Measurements from ENCODE around the gene MRPL19.

The MRPL19 gene

GRCh38 chr2:75729861-75730260 lies 83.3 kb downstream of the MRPL19 start:
- no peak for DNase-seq (ENCODE audit: low read depth in 1 of 2, low spot score in 1 of 2)
- Histone ChIP-seq H3K27ac (replicated peaks) (no peak overlapping the region), H3K27me3 (ENCODE audit: insufficient read depth, poor library complexity, severe bottlenecking) (peaks cover 6% of the 10 kb centered on the region), H3K4me3 (replicated peaks; ENCODE audit: insufficient read depth, low read length) (no peak overlapping the region)
- TF ChIP-seq SPI1 (IDR thresholded peaks at IDR 0.05; ENCODE audit: borderline replicate concordance, low read depth) = no peak

- Histone ChIP-seq H3K27me3 (ENCODE audit: insufficient read depth, poor library complexity, severe bottlenecking) (no peaks in the 10 kb centered on the region), H3K27ac (replicated peaks) (no peak overlapping the region), H3K4me3 (replicated peaks; ENCODE audit: insufficient read depth, low read length) (no peak overlapping the region)
- DNase-seq (ENCODE audit: low read depth in 1 of 2, low spot score in 1 of 2) = no peak
- TF ChIP-seq REST (IDR thresholded peaks at IDR 0.05; ENCODE audit: insufficient replicate concordance, low read depth) = no peak
- TF ChIP-seq CTCF (IDR thresholded peaks at IDR 0.05; ENCODE audit: insufficient read depth, low read length) = no peak
- no peak for TF ChIP-seq GABPA (IDR thresholded peaks at IDR 0.05; ENCODE audit: low read depth)
- TF ChIP-seq POLR2AphosphoS5 (IDR thresholded peaks at IDR 0.05; ENCODE audit: low read depth) = no peak
- TF ChIP-seq SPI1 (IDR thresholded peaks at IDR 0.05; ENCODE audit: borderline replicate concordance, low read depth) = no peak
Measured at GRCh38 chr2:75736276-75736675, 89.7 kb downstream of the MRPL19 start.

GRCh38 chr2:75737961-75738360 lies 91.4 kb downstream of the MRPL19 start:
- DNase-seq (ENCODE audit: low read depth in 1 of 2, low spot score in 1 of 2) = no peak
- no peak for TF ChIP-seq CTCF (IDR thresholded peaks at IDR 0.05; ENCODE audit: insufficient read depth, low read length)
- TF ChIP-seq REST (IDR thresholded peaks at IDR 0.05; ENCODE audit: insufficient replicate concordance, low read depth) = no peak
- no peak for TF ChIP-seq POLR2AphosphoS5 (IDR thresholded peaks at IDR 0.05; ENCODE audit: low read depth)
- no peak for TF ChIP-seq GABPA (IDR thresholded peaks at IDR 0.05; ENCODE audit: low read depth)
- TF ChIP-seq SPI1 (IDR thresholded peaks at IDR 0.05; ENCODE audit: borderline replicate concordance, low read depth) = no peak
- H3K27me3 ChIP-seq (ENCODE audit: insufficient read depth, poor library complexity, severe bottlenecking) = no peaks in the 10 kb centered on the region
- no peak overlapping the region for H3K27ac ChIP-seq (replicated peaks)
- H3K4me3 ChIP-seq (replicated peaks; ENCODE audit: insufficient read depth, low read length) = no peak overlapping the region
